Germinal center (tissue), 1 donor: ENCODE data around the gene MYH15.
"Not testable (repeated sequence)": the region's sequence is repeated elsewhere in the genome, so short reads cannot be mapped to it uniquely, and the experiment has no call there.

Source experiments
- DNase-seq: peaks from one replicate; pipeline ENCODE4 v3.0.0; 2012; ENCODE audit warnings: mixed read lengths, low spot score

The MYH15 gene

DNA sequence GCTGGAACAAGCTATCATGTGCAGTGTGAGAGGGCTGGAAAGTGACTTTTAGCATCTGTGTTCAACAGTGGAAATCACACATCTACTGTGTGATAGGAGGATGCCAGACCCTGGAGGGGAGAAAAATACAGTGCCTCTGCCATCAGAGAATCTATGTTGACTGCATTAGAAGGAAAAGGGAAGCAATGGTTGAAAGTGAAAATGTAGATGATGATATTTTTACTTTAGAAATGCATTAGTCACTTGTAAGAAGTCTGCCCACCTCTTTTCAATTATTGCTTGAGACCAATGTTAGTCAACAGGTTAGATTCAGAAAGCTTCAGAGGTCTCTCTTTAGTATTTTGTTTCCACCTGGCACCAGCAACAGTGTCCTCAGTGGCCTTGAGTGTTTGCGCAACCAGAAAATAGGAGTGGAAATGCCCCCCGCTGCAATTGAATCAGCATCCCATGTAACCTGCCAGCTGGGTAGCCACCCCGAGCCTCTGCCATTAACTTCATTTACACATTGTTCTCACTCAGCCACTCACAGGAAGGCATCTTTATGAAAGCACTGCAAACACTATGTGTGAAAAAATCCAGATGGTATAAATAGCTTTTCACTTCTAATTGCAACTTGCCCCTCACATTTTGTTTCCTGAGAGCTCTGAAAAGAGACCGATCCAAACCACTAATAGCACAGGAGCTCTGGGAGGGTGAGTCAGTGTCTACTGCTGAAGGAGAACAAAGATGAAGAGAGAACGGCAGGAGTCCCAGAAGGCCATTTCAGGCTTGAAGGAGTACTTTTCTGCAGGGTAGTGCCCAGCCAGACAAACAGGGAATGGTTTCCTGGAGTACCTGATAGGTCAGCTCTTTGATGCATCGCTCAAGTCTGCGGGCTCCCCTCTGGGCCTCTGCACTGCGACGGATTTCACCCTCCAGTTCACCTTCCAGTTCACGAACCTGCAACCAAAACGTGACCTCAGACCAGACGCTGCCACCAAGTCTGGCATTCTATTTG is 122.0 kb downstream of the MYH15 start:
- no peak for DNase-seq

GRCh38 chr3:108387063-108387462 is 123.3 kb downstream of the MYH15 start:
- DNase-seq: no peak

DNA sequence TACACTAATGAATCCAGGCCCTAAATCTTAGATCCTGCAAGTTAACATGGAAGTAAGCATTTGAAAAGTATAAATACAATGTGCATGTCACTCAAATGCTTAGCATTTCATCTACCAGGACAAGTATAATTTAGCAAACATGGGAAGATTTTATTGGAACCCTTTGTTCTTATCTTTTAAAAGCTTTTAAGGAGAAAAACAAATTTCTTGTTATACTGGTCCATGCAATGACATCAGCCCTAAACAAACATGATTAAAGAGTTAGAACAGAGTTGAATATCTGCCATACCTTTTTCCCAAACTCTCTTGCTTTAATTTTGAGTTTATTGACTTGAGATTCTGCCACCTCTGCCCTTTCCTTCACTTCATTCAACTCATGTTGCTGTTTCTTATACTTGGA is 127.1 kb downstream of the MYH15 start:
- DNase-seq: no peak

DNA sequence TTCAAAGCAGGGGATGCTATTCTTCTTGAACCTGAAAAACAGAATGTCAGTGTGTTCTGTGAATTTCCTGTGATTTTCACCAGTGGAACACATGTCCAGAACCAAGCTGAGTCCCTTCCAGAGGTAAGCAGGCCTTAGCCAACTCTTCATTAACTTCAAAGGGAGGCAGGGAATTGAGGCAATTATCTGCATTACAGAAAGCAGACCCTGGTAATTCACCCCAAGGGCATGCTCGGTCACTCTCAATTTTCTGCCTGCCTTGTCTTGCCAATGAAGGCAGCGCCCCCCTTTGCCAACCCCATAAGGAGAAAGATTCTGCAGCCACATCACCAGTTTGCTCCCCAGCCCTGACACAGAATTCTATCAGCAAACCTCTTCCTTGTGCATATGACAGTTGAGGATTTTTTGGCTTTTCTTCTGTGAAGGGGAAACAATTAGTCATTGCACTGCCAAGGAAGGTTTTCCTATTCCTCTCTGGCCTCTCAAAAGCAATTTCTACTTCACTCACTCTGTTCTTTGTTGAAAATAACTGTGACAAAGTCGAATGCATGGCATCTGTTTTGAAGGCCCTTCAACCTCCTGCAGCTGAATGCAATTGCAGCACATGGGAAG is 128.8 kb downstream of the MYH15 start:
- DNase-seq: no peak

- DNase-seq: no peak
Observed at GRCh38 chr3:108380128-108380795, 130.1 kb downstream of the MYH15 start.

DNA sequence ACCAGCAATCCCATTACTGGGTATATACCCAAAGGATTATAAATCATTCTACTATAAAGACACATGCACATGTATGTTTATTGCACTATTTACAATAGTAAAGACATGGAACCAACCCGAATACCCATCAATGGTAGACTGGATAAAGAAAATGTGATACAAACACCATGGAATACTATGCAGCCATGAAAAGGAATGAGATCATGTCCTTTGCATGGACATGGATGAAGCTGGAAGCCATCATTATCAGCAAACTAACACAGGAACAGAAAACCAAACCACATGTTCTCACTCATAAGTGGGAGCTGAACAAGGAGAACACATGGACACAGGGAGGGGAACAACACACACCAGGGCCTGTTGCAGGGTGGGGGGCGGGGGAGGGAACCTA is 131.4 kb downstream of the MYH15 start:
- not testable (repeated sequence) for DNase-seq

DNA sequence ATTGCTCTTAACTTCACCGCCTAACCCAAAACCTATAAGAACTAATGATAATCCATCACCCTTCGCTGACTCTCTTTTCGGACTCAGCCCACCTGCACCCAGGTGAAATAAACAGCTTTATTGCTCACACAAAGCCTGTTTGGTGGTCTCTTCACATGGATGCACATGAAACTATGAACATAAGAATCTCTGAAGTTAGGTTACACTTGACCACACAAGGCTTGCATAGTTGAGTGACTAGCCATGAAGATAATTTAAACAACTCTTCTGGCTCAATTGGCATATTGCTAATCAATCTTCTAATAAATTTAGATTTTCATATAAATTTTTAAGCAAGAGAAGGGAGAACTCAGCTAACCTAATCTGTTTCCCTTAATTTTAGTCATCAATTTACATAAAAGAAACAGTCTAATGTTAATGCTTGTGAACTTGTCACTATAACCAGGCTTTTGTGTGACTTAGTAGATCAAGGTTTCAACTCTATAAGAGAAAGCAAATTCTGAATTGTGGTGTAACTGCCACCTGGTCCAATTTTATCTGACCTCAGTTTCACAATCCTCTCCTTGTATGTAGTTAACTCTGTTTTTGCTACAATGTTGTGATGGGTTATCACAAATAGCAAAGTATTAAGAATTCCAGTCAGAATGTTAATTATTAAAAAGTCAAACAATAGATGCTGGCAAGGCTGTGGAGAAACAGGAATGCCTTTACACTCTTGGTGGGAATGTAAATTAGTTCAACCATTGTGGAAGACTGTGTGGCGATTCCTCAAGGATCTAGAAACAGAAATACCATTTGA is 132.0 kb downstream of the MYH15 start:
- no peak for DNase-seq

DNA sequence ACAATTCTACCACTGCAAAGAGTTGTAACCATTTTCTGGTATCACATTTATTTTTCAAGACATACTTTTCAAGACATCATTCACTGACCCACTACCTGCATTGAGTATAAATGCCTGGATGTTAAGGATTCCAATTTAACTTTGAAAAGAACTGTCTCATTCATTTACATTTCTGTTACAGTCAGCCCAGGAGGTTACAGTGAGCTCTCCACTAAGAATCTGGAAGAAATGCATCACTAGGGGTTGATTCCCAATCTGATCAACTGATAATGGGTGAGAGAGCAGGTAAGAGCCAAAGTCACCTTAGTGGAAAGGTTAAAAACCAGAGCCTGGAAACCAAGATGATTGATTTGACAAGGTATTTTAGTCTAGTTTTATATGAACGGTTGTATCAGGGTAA is 133.0 kb downstream of the MYH15 start:
- DNase-seq: no peak

GRCh38 chr3:108376026-108376425 is 134.4 kb downstream of the MYH15 start:
- no peak for DNase-seq

DNA sequence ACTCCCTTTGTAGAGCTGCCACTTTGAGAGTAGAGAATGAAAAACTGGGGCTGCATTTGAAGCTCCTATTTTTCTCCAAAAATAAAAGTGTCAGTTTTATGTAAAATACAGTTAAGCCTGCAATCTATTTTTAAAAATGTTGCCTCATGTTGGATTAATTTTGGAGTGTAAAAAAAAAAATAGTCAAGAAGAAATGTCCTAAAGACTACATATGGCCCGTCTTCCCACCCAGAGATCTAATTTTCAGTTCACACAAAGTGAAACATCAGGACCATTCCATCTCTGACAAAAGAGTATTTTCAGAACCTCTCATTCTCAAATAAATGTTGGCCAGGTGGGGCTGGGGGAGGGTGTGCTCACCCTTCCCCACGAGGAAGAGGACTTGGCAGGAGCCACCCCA is 151.4 kb downstream of the MYH15 start:
- DNase-seq: no peak

GRCh38 chr3:108357042-108357441 is 153.4 kb downstream of the MYH15 start:
- DNase-seq: no peak

GRCh38 chr3:108354562-108354961 is 155.8 kb downstream of the MYH15 start:
- no peak for DNase-seq

GRCh38 chr3:108352176-108352575 is 158.2 kb downstream of the MYH15 start:
- DNase-seq: no peak

- no peak for DNase-seq
Observed at GRCh38 chr3:108346301-108347227, 163.8 kb downstream of the MYH15 start.

DNA sequence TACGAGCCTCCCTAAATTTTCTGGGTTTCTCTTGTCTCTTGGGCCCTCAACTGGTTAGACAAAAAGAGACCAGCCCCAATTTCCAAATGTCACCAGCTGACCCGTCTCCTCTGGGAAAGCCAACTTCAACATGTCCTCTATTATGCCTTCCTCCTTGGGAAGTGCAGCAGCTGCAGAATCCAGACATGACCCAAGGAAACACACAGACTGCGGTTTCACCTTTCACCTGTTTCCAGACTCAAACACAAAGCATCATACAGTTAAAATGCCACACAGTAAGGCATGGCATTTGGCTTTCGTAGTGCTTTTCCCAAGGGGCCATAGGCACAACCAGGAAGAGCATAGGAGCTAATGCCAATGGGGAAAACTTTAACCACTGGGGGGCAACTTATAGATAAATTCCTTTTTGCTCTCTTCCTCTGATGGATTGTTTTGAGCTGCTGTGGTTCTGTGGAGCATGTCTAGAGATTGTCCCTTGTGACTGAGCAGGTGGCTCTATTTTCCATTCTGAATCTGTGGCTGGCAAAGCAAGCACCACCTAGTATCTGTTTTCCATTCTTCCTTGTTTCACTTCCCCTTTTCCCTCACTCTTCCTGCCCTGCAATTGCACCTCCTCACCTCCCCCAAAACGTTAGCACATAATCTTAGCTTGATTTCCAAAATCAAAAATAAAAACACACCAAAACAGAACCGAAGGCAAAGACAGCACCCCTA is 164.7 kb downstream of the MYH15 start:
- no peak for DNase-seq

GRCh38 chr3:108343491-108343890 is 166.9 kb downstream of the MYH15 start:
- no peak for DNase-seq

- DNase-seq: no peak
Observed at GRCh38 chr3:108342837-108343486, 167.4 kb downstream of the MYH15 start.

DNA sequence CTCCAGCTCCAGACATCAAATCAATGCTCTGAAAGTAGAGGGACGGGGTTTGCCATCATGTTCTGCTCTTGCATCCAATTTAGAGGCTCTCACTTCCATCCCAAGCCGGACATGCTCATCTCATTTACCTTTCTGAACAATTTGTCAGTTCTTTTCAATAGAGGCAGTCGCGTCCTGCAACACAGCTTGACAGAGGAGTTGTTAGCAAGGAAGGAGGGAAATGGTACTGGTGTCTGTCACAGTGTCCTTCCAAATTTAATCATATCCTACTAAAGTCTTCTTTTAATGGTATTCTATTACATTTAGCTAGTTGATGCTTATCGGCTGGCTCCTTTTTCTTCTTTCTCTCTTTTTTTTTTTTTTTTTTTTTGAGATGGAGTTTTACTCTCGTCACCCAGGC is 168.5 kb downstream of the MYH15 start:
- no peak for DNase-seq

DNA sequence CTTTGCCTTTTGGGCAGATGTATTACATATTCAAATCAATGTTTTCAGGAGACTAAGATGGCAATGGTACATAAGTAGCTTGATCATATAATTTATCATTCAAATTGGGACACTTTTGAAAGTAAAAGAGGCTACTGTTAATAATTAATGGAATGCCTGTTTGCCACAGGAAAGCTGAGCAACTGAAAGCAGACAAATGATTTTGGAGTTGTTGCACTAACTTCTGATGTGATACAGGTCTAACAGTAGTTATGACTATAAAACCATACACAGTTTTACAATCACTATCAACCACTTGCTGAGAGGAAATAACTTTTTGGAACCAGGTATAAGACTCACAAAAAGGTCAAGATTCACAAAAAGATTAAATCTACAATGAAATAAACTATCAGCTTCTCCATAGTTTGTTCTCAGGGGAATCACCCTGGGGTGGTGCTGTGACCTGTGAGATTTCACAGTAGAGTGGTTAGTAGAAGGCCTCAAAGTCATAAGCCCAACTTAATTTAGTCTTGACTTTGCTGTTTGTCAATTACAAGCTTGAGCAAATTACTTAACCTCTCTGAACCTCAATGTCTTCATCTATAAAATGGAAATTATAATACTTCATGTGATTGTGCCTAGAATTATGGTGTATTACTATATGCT is 171.4 kb downstream of the MYH15 start:
- DNase-seq: no peak
